Measurements from ENCODE around the gene FMNL3. TPM values are rescaled to one million over a fixed set of nuclear protein-coding genes. Genes with fewer than 3 reads are reported as not detected.
A peak's percentile ranks its signal among the peaks of the same experiment; 100 is the strongest.

FMNL3 gene
- total and polyA plus RNA-seq, 2 of the 8 experiments (the other 6 are each of a cell fraction or from before 2014, with no cell fraction given), result 8.6 to 29.0 TPM

DNA sequence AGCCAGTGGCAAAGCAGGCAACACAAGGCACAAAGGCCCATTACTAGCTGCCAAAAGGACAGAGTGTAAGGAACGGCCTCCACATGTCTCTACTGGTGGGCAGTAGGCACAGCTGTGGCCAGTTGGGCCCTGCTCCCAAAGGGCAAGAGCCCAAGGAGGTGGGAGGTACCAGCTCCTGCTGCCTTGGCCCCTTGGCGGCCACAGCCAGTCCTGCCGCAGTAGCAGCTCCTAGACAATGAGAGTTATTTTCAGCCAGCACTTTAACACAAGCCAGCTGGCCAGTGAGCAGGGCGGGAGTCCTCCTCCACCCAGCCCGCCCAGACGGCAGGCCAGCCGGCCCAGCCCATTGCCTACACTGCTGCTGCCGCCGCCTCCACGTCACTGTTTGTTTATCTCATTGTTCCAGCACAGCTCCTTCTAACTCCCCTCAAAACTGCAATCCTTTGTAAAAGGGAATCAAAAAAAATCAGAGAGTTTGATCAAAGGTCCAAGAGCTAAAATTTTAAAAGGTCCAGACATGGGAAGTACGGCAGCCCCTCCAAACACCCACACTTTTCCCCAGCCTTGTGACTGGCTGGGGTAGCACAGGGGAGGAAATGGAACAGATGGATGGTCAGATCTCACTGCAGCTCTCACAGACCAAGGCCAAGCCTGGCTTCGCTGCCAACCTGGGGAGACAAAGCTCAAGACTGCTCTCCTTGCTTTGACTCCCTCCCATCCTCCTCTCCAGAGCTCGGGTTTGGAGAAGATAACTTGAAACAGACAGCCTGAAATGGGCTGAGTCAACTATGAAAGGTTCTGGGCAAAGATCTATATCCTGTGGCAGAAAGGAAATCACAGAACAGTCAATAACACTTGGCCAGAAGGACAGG lies 33.5 kb downstream of the FMNL3 start (continued):
- TF ChIP-seq RNF2 (IDR thresholded peaks at IDR 0.05; ENCODE audit: borderline replicate concordance, low read depth, low read length, missing control alignments, poor library complexity, severe bottlenecking) (no peak), ASH2L (IDR thresholded peaks at IDR 0.05; ENCODE audit: low read length) (no peak), CREB1 (IDR thresholded peaks at IDR 0.05) (0 out of 2 replicates have a peak, but pooled peaks have one; percentile 12), GTF2F1 (IDR thresholded peaks at IDR 0.05; ENCODE audit: borderline replicate concordance, low read depth, low read length) (no peak), TEAD4 (IDR thresholded peaks at IDR 0.05; ENCODE audit: low read depth, low read length) (no peak), SRF (IDR thresholded peaks at IDR 0.05; ENCODE audit: low read depth, low read length) (no peak), RFX5 (IDR thresholded peaks at IDR 0.05; ENCODE audit: borderline replicate concordance, low read depth, low read length) (no peak), KDM5A (IDR thresholded peaks at IDR 0.05; ENCODE audit: low read length) (no peak), TAF1 (IDR thresholded peaks at IDR 0.05; ENCODE audit: low read depth, low read length) (peak; percentile 61), ZNF274 (IDR thresholded peaks at IDR 0.05; ENCODE audit: borderline replicate concordance, extremely low read depth, low read length) (no peak), BRCA1 (IDR thresholded peaks at IDR 0.05; ENCODE audit: low read depth, low read length) (no peak), CBX8 (IDR thresholded peaks at IDR 0.05; ENCODE audit: borderline replicate concordance, low read depth, low read length) (no peak), SP1 (IDR thresholded peaks at IDR 0.05; ENCODE audit: low read depth, low read length) (no peak), TAF7 (optimal IDR thresholded peaks at IDR 0.05; ENCODE audit: borderline replicate concordance, low read depth, low read length) (no peak), HDAC2 (IDR thresholded peaks at IDR 0.05; ENCODE audit: borderline replicate concordance in 1 of 2, low read depth in 2 of 2, low read length in 2 of 2) (no peak), POLR2AphosphoS5 (IDR thresholded peaks at IDR 0.05; ENCODE audit: low read depth, low read length) (no peak), BACH1 (IDR thresholded peaks at IDR 0.05; ENCODE audit: low read length) (no peak), CTBP2 (IDR thresholded peaks at IDR 0.05; ENCODE audit: borderline replicate concordance, insufficient read depth, insufficient read length, low read length) (no peak), RAD21 (IDR thresholded peaks at IDR 0.05 in 1 of 2, conservative IDR thresholded peaks at IDR 0.05 in 1 of 2; ENCODE audit: low read depth in 2 of 2, low read length in 2 of 2) (0 out of 4 replicates have a peak, but pooled peaks of 1 of the 2 experiments have one; percentile 6), CBX5 (IDR thresholded peaks at IDR 0.05; ENCODE audit: low read depth, low read length) (no peak)
- TF ChIP-seq, protein P1, sequence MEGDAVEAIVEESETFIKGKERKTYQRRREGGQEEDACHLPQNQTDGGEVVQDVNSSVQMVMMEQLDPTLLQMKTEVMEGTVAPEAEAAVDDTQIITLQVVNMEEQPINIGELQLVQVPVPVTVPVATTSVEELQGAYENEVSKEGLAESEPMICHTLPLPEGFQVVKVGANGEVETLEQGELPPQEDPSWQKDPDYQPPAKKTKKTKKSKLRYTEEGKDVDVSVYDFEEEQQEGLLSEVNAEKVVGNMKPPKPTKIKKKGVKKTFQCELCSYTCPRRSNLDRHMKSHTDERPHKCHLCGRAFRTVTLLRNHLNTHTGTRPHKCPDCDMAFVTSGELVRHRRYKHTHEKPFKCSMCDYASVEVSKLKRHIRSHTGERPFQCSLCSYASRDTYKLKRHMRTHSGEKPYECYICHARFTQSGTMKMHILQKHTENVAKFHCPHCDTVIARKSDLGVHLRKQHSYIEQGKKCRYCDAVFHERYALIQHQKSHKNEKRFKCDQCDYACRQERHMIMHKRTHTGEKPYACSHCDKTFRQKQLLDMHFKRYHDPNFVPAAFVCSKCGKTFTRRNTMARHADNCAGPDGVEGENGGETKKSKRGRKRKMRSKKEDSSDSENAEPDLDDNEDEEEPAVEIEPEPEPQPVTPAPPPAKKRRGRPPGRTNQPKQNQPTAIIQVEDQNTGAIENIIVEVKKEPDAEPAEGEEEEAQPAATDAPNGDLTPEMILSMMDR (IDR thresholded peaks at IDR 0.05; ENCODE audit: control extremely low read depth in 1 of 3, insufficient read depth in 1 of 3, low read depth in 1 of 3, low read length in 3 of 3), result peak in 1 of 3 experiments; percentile 9; a peak in 1 of 4 replicates

All from H1 (cell line).